ENCODE measurements around the gene FNDC3A.

- TF ChIP-seq YY1 (IDR thresholded peaks at IDR 0.05; ENCODE audit: insufficient read depth, insufficient read length) (no peak), ZNF274 (IDR thresholded peaks at IDR 0.05; ENCODE audit: low read depth, low read length) (no peak)
Observed at GRCh38 chr13:49225223-49226042, 249.7 kb downstream of the FNDC3A start.

Data from NT2/D1 (cell line).